Endothelial cell of umbilical vein (primary cell): Measurements from ENCODE around the gene RGS21. TPM values are rescaled to one million over a fixed set of nuclear protein-coding genes. Genes with fewer than 3 reads are reported as not detected.
"Not testable (repeated sequence)": the region's sequence is repeated elsewhere in the genome, so short reads cannot be mapped to it uniquely, and the experiment has no call there.

Source experiments
- BruUV-seq: library from RNA; stranded (reverse); fragments of 400-500 nt; replicated peaks from 2 replicates; lab custom pipeline; 2021; lab: Mats Ljungman, UMichigan
- CTCF ChIA-PET: fragments of 300-600, 350-600 bp; sonication (Branson Sonifier 250); formaldehyde crosslinking; loops from one replicate; lab custom pipeline; 2021; ENCODE audit warnings: antibody characterized with exemption, inconsistent platforms; lab: Charles Lee
- POLR2A ChIA-PET: fragments of 300-600, 350-600 bp; sonication (Branson Sonifier 250); formaldehyde crosslinking; loops from one replicate; lab custom pipeline; 2021; ENCODE audit warnings: antibody characterized with exemption, inconsistent platforms; lab: Charles Lee
- DNase-seq: peaks from one replicate; pipeline ENCODE4 v3.0.0-alpha.2; 2011; ENCODE audit warnings: low read depth, low spot score
- FAIRE-seq: peaks from 2 replicates; lab custom pipeline; 2011; peaks lifted over from hg19 to GRCh38; lab: Jason Lieb, UNC
- H2AFZ ChIP-seq: 2 replicates; pipeline ENCODE4 v1.6.0; 2012; ENCODE audit warnings: low read depth, low read length, control low read depth, inconsistent platforms
- H3K27ac ChIP-seq: 2 replicates; pipeline ENCODE4 v1.5.1; 2011; ENCODE audit warnings: low read depth, mild to moderate bottlenecking, control low read depth, low read length, moderate library complexity; ENCODE audit not compliant: insufficient read depth
- H3K27me3 ChIP-seq, 2 experiments: 2 replicates each; pipeline versions ENCODE4 v1.6.0 to v1.6.1; 2011; ENCODE audit warnings: low read length in 2 of 2, mixed read lengths in 1 of 2; ENCODE audit not compliant: control insufficient read depth in 2 of 2, insufficient read depth in 2 of 2
- H3K36me3 ChIP-seq, 2 experiments: 2 replicates in 1 of 2; 3 replicates in 1 of 2; pipeline ENCODE4 v1.5.1; 2011; ENCODE audit warnings: low read length in 2 of 2, mild to moderate bottlenecking in 1 of 2, moderate library complexity in 1 of 2; ENCODE audit not compliant: control insufficient read depth in 2 of 2, insufficient read depth in 2 of 2; ENCODE audit errors: extremely low read depth in 1 of 2
- H3K4me1 ChIP-seq: 3 replicates; pipeline ENCODE4 v1.5.1; 2011; ENCODE audit warnings: mild to moderate bottlenecking, low read length; ENCODE audit not compliant: control insufficient read depth, insufficient read depth; ENCODE audit errors: extremely low read depth
- H3K4me2 ChIP-seq: 2 replicates; pipeline ENCODE4 v1.6.1; 2011; ENCODE audit warnings: low read length, control low read depth, mixed read lengths; ENCODE audit not compliant: insufficient read depth
- H3K4me3 ChIP-seq, 3 experiments: fragments of 200-600 bp in 1 of 3; sonication (generic), shearing (Covaris generic) in 1 of 3; replicated peaks in 1 of 3; 2 replicates each; pipeline ENCODE4 v1.5.1; 2011 to 2016; ENCODE audit warnings: control low read depth in 3 of 3, low read length in 3 of 3, mild to moderate bottlenecking in 2 of 3, inconsistent platforms in 1 of 3, low read depth in 1 of 3, moderate library complexity in 1 of 3; ENCODE audit not compliant: insufficient read depth in 1 of 3
- H3K79me2 ChIP-seq: 2 replicates; pipeline ENCODE4 v1.6.0; 2012; ENCODE audit warnings: low read length, inconsistent platforms; ENCODE audit not compliant: control insufficient read depth, insufficient read depth
- H3K9ac ChIP-seq: replicated peaks from 2 replicates; pipeline ENCODE3; 2011; ENCODE audit warnings: low read length, control low read depth; ENCODE audit not compliant: insufficient read depth; ENCODE audit errors: extremely low read depth
- H3K9me1 ChIP-seq: replicated peaks from 3 replicates; pipeline ENCODE4 v1.6.0; 2011; ENCODE audit warnings: mild to moderate bottlenecking, low read length; ENCODE audit not compliant: control insufficient read depth, insufficient read depth; ENCODE audit errors: extremely low read depth
- H3K9me3 ChIP-seq: replicated peaks from 2 replicates; pipeline ENCODE4 v1.5.1; 2012; ENCODE audit warnings: low read length, inconsistent platforms; ENCODE audit not compliant: control insufficient read depth, insufficient read depth
- H4K20me1 ChIP-seq: replicated peaks from 2 replicates; pipeline ENCODE3; 2011; ENCODE audit warnings: mild to moderate bottlenecking, low read length; ENCODE audit not compliant: control insufficient read depth, insufficient read depth; ENCODE audit errors: extremely low read depth
- FOS ChIP-seq: IDR thresholded peaks from 2 replicates; pipeline ENCODE4 v1.6.1; 2011; ENCODE audit warnings: mild to moderate bottlenecking, low read length, moderate library complexity, borderline replicate concordance; ENCODE audit not compliant: insufficient read depth
- GATA2 ChIP-seq: IDR thresholded peaks from 2 replicates; pipeline ENCODE4 v1.7.0; 2011; ENCODE audit warnings: low read depth, mild to moderate bottlenecking, moderate library complexity, mixed read lengths, low read length; ENCODE audit not compliant: insufficient read length, insufficient read depth
- dilution Hi-C: fragments of 300-500 bp; cut with MboI; formaldehyde crosslinking; loops from one replicate; pipeline ENCODE4 v1.15.0; 2019; ENCODE audit warnings: low sequenced_read_pairs; ENCODE audit not compliant: extremely low pct_ligation_motif_present
- intact Hi-C: fragments of 100-400 bp; cut with micrococcal nuclease; formaldehyde crosslinking; loops from one replicate; pipeline ENCODE4 v1.10.0; 2022
- polyA plus RNA-seq, 4 experiments: library from polyadenylated mRNA; depleted of rRNA in 3 of 4; stranded (reverse) in 3 of 4; unstranded in 1 of 4; fragments of >200 nt; gene quantifications; 2 replicates each; pipeline versions ENCODE4 v1.2.1 to v1.2.3, GENCODE V29; 2011 to 2012; ENCODE audit warnings: missing spikeins in 1 of 4
- total RNA-seq: library from RNA; stranded (reverse); gene quantifications from 2 replicates; pipeline ENCODE4 v1.2.3, GENCODE V29; 2021

The RGS21 gene
- total and polyA plus RNA-seq, 2 donors (not counting 3 experiments of a cell fraction or from before 2014, with no cell fraction given) = not detected

DNA sequence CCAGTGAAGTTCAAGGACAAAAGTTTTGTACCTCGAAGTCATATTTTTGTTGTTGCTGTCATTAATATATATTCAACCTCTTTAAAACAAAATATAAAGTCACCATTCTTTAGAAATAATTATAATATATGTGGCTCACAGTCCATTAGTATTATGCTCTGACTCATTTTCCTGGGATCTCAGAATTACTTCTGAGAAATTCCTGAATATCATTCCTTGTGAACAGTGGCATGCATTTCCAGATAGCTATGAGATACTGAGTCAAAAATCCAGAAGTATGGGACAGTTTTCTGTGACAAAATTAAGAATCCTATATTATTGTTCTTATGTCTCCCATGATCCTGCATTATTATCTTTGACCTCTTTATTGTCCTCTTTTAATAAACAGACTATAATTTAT is 13.8 kb upstream of the RGS21 start:
- no peak overlapping the region for H3K27ac ChIP-seq
- dilution Hi-C loops (no loop called here), intact Hi-C loops (loop anchor here (10.0 kb wide), 1 partner anchor 478 kb away; no protein-coding TSS in a partner anchor)
- BruUV-seq = no TSS peak
- no peak overlapping the region for H3K4me3 ChIP-seq
- POLR2A ChIA-PET = no interaction called here
- CTCF ChIA-PET = interaction anchor here (1.8 kb wide), 1 partner anchor 309 kb away, joined by 6 read pairs; no protein-coding TSS in a partner anchor
- H2AFZ ChIP-seq = no peak overlapping the region
- no peaks in the 10 kb centered on the region for H3K27me3 ChIP-seq
- no peaks in the 10 kb centered on the region for H4K20me1 ChIP-seq
- no peaks in the 10 kb centered on the region for H3K36me3 ChIP-seq
- FAIRE-seq (no peak), DNase-seq (no peak)
- no peaks in the 10 kb centered on the region for H3K9me1 ChIP-seq
- no peaks in the 10 kb centered on the region for H3K79me2 ChIP-seq
- no peak overlapping the region for H3K4me2 ChIP-seq
- no peak for TF ChIP-seq GATA2
- peak; percentile 5 for TF ChIP-seq FOS
- H3K9me3 ChIP-seq = no peaks in the 10 kb centered on the region
- H3K4me1 ChIP-seq = no peaks in the 10 kb centered on the region
- no peak overlapping the region for H3K9ac ChIP-seq

DNA sequence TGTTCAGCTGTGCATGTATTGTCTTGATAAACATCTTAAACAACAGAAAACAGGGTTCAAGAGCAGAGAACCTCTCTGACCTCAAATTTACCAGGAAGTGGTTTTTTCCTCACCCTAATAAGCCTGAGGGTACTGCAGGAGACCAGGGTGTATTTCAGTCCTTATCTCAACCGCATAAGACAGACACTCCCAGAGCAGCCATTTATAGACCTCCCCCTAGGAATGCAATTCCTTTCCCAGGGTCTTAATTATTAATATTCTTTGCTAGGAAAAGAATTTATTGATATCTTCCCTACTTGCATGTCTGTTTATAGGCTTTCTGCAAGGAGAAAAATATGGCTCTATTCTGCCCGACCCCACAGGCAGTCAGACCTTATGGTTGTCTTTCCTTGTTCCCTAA is 8.5 kb upstream of the RGS21 start:
- H3K4me1 ChIP-seq, H3K9ac ChIP-seq, H4K20me1 ChIP-seq, H3K27ac ChIP-seq, POLR2A ChIA-PET, BruUV-seq, H3K79me2 ChIP-seq, H3K9me3 ChIP-seq, H2AFZ ChIP-seq, FAIRE-seq, H3K27me3 ChIP-seq, H3K9me1 ChIP-seq, H3K4me2 ChIP-seq, DNase-seq, CTCF ChIA-PET, dilution Hi-C loops, H3K4me3 ChIP-seq, H3K36me3 ChIP-seq: not testable (repeated sequence)
- intact Hi-C loops = loop anchor here (10.0 kb wide), 1 partner anchor 484 kb away; no protein-coding TSS in a partner anchor
